Caco-2 (cell line): ENCODE data around the gene RNF13. TPM values are rescaled to one million over a fixed set of nuclear protein-coding genes. Genes with fewer than 3 reads are reported as not detected.
"Not testable (repeated sequence)": the region's sequence is repeated elsewhere in the genome, so short reads cannot be mapped to it uniquely, and the experiment has no call there.

ENCODE experiments used
- BruUV-seq: library from RNA; stranded (reverse); fragments of 400-500 nt; replicated peaks from 2 replicates; lab custom pipeline; 2021; lab: Mats Ljungman, UMichigan
- CTCF ChIA-PET: fragments of 300-600 bp; sonication (Branson Sonifier 250); formaldehyde crosslinking; loops from one replicate; lab custom pipeline; 2022; ENCODE audit warnings: antibody characterized with exemption; lab: Charles Lee
- POLR2A ChIA-PET: fragments of 300-600 bp; sonication (Branson Sonifier 250); formaldehyde crosslinking; loops from one replicate; lab custom pipeline; 2022; ENCODE audit warnings: antibody characterized with exemption; lab: Charles Lee
- DNase-seq, 2 experiments: peaks; one replicate each; pipeline versions ENCODE4 v3.0.0 to v3.0.0-alpha.2; 2020 to 2022
- H3K27me3 ChIP-seq: replicated peaks from 2 replicates; pipeline ENCODE4 v1.6.0; 2011; ENCODE audit warnings: low read length; ENCODE audit not compliant: control insufficient read depth, insufficient read depth
- H3K36me3 ChIP-seq: 2 replicates; pipeline ENCODE4 v1.5.1; 2011; ENCODE audit warnings: low read length; ENCODE audit not compliant: control insufficient read depth, insufficient read depth
- H3K4me1 ChIP-seq: fragments of 250-450 bp; sonication (Bioruptor Pico); 2 replicates; pipeline ENCODE4 v1.5.1; 2020; ENCODE audit warnings: mild to moderate bottlenecking
- H3K4me3 ChIP-seq: 2 replicates; pipeline ENCODE4 v1.5.1; 2011; ENCODE audit warnings: low read depth, mild to moderate bottlenecking, control low read depth, low read length
- H3K9me3 ChIP-seq: fragments of 250-450 bp; sonication (Bioruptor Pico); 2 replicates; pipeline ENCODE4 v1.5.1; 2020; ENCODE audit warnings: mild to moderate bottlenecking, moderate library complexity
- H3K27ac Mint-ChIP-seq: one replicate; pipeline ENCODE4 v1.8.0; 2022; ENCODE audit warnings: mixed read lengths; ENCODE audit not compliant: unreplicated experiment
- H3K27me3 Mint-ChIP-seq: one replicate; pipeline ENCODE4 v1.8.0; 2022; ENCODE audit warnings: mixed read lengths; ENCODE audit not compliant: insufficient read depth, unreplicated experiment
- H3K36me3 Mint-ChIP-seq: one replicate; pipeline ENCODE4 v1.8.0; 2022; ENCODE audit warnings: mild to moderate bottlenecking, mixed read lengths; ENCODE audit not compliant: insufficient read depth, unreplicated experiment
- H3K4me1 Mint-ChIP-seq: one replicate; pipeline ENCODE4 v1.8.0; 2022; ENCODE audit warnings: low read depth, mixed read lengths; ENCODE audit not compliant: unreplicated experiment
- H3K4me3 Mint-ChIP-seq: one replicate; pipeline ENCODE4 v1.8.0; 2022; ENCODE audit warnings: mild to moderate bottlenecking, moderate library complexity, mixed read lengths; ENCODE audit not compliant: unreplicated experiment
- H3K9me3 Mint-ChIP-seq: one replicate; pipeline ENCODE4 v1.8.0; 2022; ENCODE audit warnings: mixed read lengths; ENCODE audit not compliant: unreplicated experiment
- CTCF ChIP-seq, 2 experiments: fragments of 200-600 bp in 1 of 2; IDR thresholded peaks; 1 replicate in 1 of 2; 2 replicates in 1 of 2; pipeline versions ENCODE4 v1.5.1 to v1.8.0; 2011 to 2022; ENCODE audit warnings: antibody characterized with exemption in 1 of 2, control low read depth in 1 of 2, inconsistent platforms in 1 of 2, low read depth in 1 of 2, low read length in 1 of 2, mild to moderate bottlenecking in 1 of 2, moderate library complexity in 1 of 2; ENCODE audit not compliant: insufficient read depth in 1 of 2, severe bottlenecking in 1 of 2, unreplicated experiment in 1 of 2
- intact Hi-C: fragments of 100-400 bp; cut with micrococcal nuclease; formaldehyde crosslinking; loops from one replicate; pipeline ENCODE4 v1.10.0; 2022; ENCODE audit not compliant: unreplicated experiment
- total RNA-seq: library from RNA; stranded (reverse); gene quantifications from 2 replicates; pipeline ENCODE4 v1.2.3, GENCODE V29; 2022

Gene RNF13
- total RNA-seq, 1 experiment from 2014 or later = 44.2 TPM

- Mint-ChIP-seq H3K9me3 (peaks cover 4% of the 10 kb centered on the region), H3K27ac (no peak overlapping the region), H3K4me1 (peaks cover 16% of the 10 kb centered on the region), H3K27me3 (no peaks in the 10 kb centered on the region), H3K4me3 (no peak overlapping the region), H3K36me3 (no peaks in the 10 kb centered on the region)
- TF ChIP-seq CTCF (IDR thresholded peaks at IDR 0.05; ENCODE audit: insufficient read depth in 1 of 2, low read depth in 1 of 2, low read length in 1 of 2, severe bottlenecking in 1 of 2, unreplicated experiment in 1 of 2) = peak; percentile 85
- peak; percentile 56 to 60 for DNase-seq
- no peak overlapping the region for H3K4me3 ChIP-seq
- ChIA-PET POLR2A (no interaction called here), CTCF (interaction anchor here (1.9 kb wide), 1 partner anchor 247 kb away, joined by 10 read pairs; no protein-coding TSS in a partner anchor)
- BruUV-seq = no TSS peak
- H3K36me3 ChIP-seq = no peaks in the 10 kb centered on the region
- H3K4me1 ChIP-seq = no peaks in the 10 kb centered on the region
- no peaks in the 10 kb centered on the region for H3K27me3 ChIP-seq
- intact Hi-C loops = loop anchor here (1.0 kb wide), 3 partner anchors 32 to 284 kb away; no protein-coding TSS in a partner anchor
- H3K9me3 ChIP-seq = no peaks in the 10 kb centered on the region
These were observed 123.8 kb downstream of the RNF13 start for GRCh38 chr3:149936812-149937230.

GRCh38 chr3:149938392-149939055, 125.5 kb downstream of the RNF13 start:
- H3K4me3 ChIP-seq, intact Hi-C loops, H3K9me3 ChIP-seq, H3K9me3 Mint-ChIP-seq, DNase-seq, BruUV-seq, H3K27ac Mint-ChIP-seq, POLR2A ChIA-PET, H3K27me3 ChIP-seq, H3K36me3 ChIP-seq, H3K27me3 Mint-ChIP-seq, CTCF ChIA-PET, H3K4me1 ChIP-seq, H3K4me3 Mint-ChIP-seq, H3K36me3 Mint-ChIP-seq: not testable (repeated sequence)
- H3K4me1 Mint-ChIP-seq = peaks cover 16% of the 10 kb centered on the region

GRCh38 chr3:149941186-149941585, 128.2 kb downstream of the RNF13 start:
- DNase-seq = no peak
- Histone ChIP-seq H3K4me3 (no peak overlapping the region), H3K9me3 (peaks cover 7% of the 10 kb centered on the region; the same call in 1 of the 2 replicates), H3K27me3 (no peaks in the 10 kb centered on the region), H3K36me3 (no peaks in the 10 kb centered on the region), H3K4me1 (no peaks in the 10 kb centered on the region)
- Mint-ChIP-seq H3K36me3 (peaks cover 6% of the 10 kb centered on the region), H3K9me3 (no peaks in the 10 kb centered on the region), H3K4me3 (no peak overlapping the region), H3K27ac (no peak overlapping the region), H3K27me3 (no peaks in the 10 kb centered on the region), H3K4me1 (peaks cover 8% of the 10 kb centered on the region)
- intact Hi-C loops = no loop called here
- TF ChIP-seq CTCF (IDR thresholded peaks at IDR 0.05; ENCODE audit: insufficient read depth in 1 of 2, low read depth in 1 of 2, low read length in 1 of 2, severe bottlenecking in 1 of 2, unreplicated experiment in 1 of 2) = no peak
- ChIA-PET POLR2A (no interaction called here), CTCF (no interaction called here)
- no TSS peak for BruUV-seq
